ENCODE results near the gene CDH23.

- TF ChIP-seq EZH2 (IDR thresholded peaks at IDR 0.05; ENCODE audit: borderline replicate concordance, insufficient read depth, low read depth, low read length, poor library complexity, severe bottlenecking) (no peak), CTCF (IDR thresholded peaks at IDR 0.05) (no peak)
Observed at GRCh38 chr10:71515531-71516172, 118.9 kb downstream of the CDH23 start.
